ENCODE results near the gene AREL1.

GRCh38 chr14:74620497-74620921, 92.4 kb downstream of the AREL1 start:
- TF ChIP-seq CTCF (IDR thresholded peaks at IDR 0.05; ENCODE audit: insufficient read depth, low read length) (no peak), GABPA (IDR thresholded peaks at IDR 0.05; ENCODE audit: low read depth) (no peak), POLR2AphosphoS5 (IDR thresholded peaks at IDR 0.05; ENCODE audit: low read depth) (no peak), REST (IDR thresholded peaks at IDR 0.05; ENCODE audit: insufficient replicate concordance, low read depth) (no peak)
